Mammary epithelial cell (primary cell): Measurements from ENCODE around the gene DDX1.

Experiments
- CTCF ChIP-seq, 2 donors: IDR thresholded peaks in 1 of 2; conservative IDR thresholded peaks in 1 of 2; 2 replicates each; pipeline ENCODE4 v1.5.1; 2011 to 2012; ENCODE audit warnings: inconsistent platforms in 2 of 2, low read length in 2 of 2, mild to moderate bottlenecking in 2 of 2, control low read depth in 1 of 2, low read depth in 1 of 2; ENCODE audit not compliant: insufficient read depth in 1 of 2; ENCODE audit errors: extremely low read depth in 1 of 2
- EZH2 ChIP-seq: IDR thresholded peaks from 2 replicates; pipeline ENCODE4 v1.6.1; 2012; ENCODE audit warnings: low read length, inconsistent platforms, borderline replicate concordance

GRCh38 chr2:15543541-15543940, 48.1 kb upstream of the DDX1 start:
- TF ChIP-seq CTCF (conservative IDR thresholded peaks at IDR 0.05 in 1 of 2, IDR thresholded peaks at IDR 0.05 in 1 of 2; ENCODE audit: extremely low read depth in 1 of 2, insufficient read depth in 1 of 2, low read depth in 1 of 2, low read length in 2 of 2) (no peak), EZH2 (no peak)
